Activated naive CD8-positive, alpha-beta T cell treated with anti-CD3 and anti-CD28 coated beads, Interleukin-2, amount 10 ng/mL, durations not matched to agents 7 days and 5 days (primary cell): ENCODE measurements around the gene RGL2. TPM values are rescaled to one million over a fixed set of nuclear protein-coding genes. Genes with fewer than 3 reads are reported as not detected.

Experiments
- ATAC-seq: fragments of 150-1000 bp; cut with Tn5 transposase; one replicate; pipeline ENCODE4 v1.10.0; 2021; ENCODE audit warnings: low read depth, moderate library complexity
- POLR2A ChIA-PET: fragments of 350-600 bp; sonication (Branson Sonifier 250); formaldehyde crosslinking; loops from one replicate; lab custom pipeline; 2021; ENCODE audit warnings: antibody characterized with exemption; lab: Charles Lee
- DNase-seq: peaks from one replicate; pipeline ENCODE4 v3.0.0; 2021
- H3K27ac Mint-ChIP-seq: one replicate; pipeline ENCODE4 v1.8.0; 2022; ENCODE audit warnings: mild to moderate bottlenecking, mixed read lengths
- H3K27me3 Mint-ChIP-seq: one replicate; pipeline ENCODE4 v1.8.0; 2022; ENCODE audit warnings: mild to moderate bottlenecking, moderate library complexity, mixed read lengths
- H3K36me3 Mint-ChIP-seq: one replicate; pipeline ENCODE4 v1.8.0; 2021; ENCODE audit warnings: mild to moderate bottlenecking, mixed read lengths
- H3K4me1 Mint-ChIP-seq: one replicate; pipeline ENCODE4 v1.8.0; 2021; ENCODE audit warnings: mixed read lengths
- H3K4me3 Mint-ChIP-seq: one replicate; pipeline ENCODE4 v1.8.0; 2022; ENCODE audit warnings: mild to moderate bottlenecking, moderate library complexity, mixed read lengths
- H3K9me3 Mint-ChIP-seq: one replicate; pipeline ENCODE4 v1.8.0; 2021; ENCODE audit warnings: mixed read lengths
- microRNA-seq: library from miRNA; unstranded; fragments of <30 nt; microRNA quantifications from one replicate; pipeline ENCODE4 v1.2.0, GENCODE V29; 2022
- total RNA-seq, 2 experiments: library from RNA; stranded (reverse); gene quantifications; one replicate each; pipeline ENCODE4 v1.2.3, GENCODE V29; 2021

The RGL2 gene
- total RNA-seq, 2 experiments from 2014 or later = 65.4 to 65.5 TPM

GRCh38 chr6:33249732-33250630 lies 48.8 kb downstream of the RGL2 start:
- Mint-ChIP-seq H3K27me3 (peaks cover 6% of the 10 kb centered on the region), H3K36me3 (peaks cover 14% of the 10 kb centered on the region), H3K9me3 (no peaks in the 10 kb centered on the region), H3K4me1 (peaks cover 26% of the 10 kb centered on the region), H3K4me3 (peak overlapping the region; percentile 87), H3K27ac (peak overlapping the region; percentile 91)
- peak; percentile 0 for ATAC-seq
- no peak for DNase-seq
- POLR2A ChIA-PET = interaction anchor here (0.5 to 4.1 kb wide), 15 partner anchors 10 to 279 kb away, joined by 3 to 39 read pairs (median 6); partner anchors contain the start of genes B3GALT4, HSD17B8, PFDN6 and RING1

GRCh38 chr6:33248932-33249731 lies 49.6 kb downstream of the RGL2 start:
- DNase-seq = peak; percentile 92
- peak; percentile 94 for ATAC-seq
- peaks cover 26% of the 10 kb centered on the region for H3K4me1 Mint-ChIP-seq
- H3K27ac Mint-ChIP-seq = peak overlapping the region; percentile 91
- POLR2A ChIA-PET = interaction anchor here (1.0 to 4.1 kb wide), 19 partner anchors 9 to 278 kb away, joined by 3 to 39 read pairs (median 6); partner anchors contain the start of genes B3GALT4, HSD17B8, PFDN6 and RING1
- no peaks in the 10 kb centered on the region for H3K9me3 Mint-ChIP-seq
- H3K36me3 Mint-ChIP-seq = peaks cover 14% of the 10 kb centered on the region
- H3K4me3 Mint-ChIP-seq = peak overlapping the region; percentile 87
- H3K27me3 Mint-ChIP-seq = peaks cover 6% of the 10 kb centered on the region

- Mint-ChIP-seq H3K4me1 (peaks cover 26% of the 10 kb centered on the region), H3K4me3 (peak overlapping the region; percentile 87)
- POLR2A ChIA-PET = interaction anchor here (0.8 to 4.1 kb wide), 16 partner anchors 9 to 277 kb away, joined by 3 to 39 read pairs (median 6); partner anchors contain the start of genes B3GALT4, PFDN6, RING1 and RPS18
These were observed 50.2 kb downstream of the RGL2 start for GRCh38 chr6:33248643-33248931.

GRCh38 chr6:33247977-33248642 lies 50.6 kb downstream of the RGL2 start:
- DNase-seq (peak; percentile 92), ATAC-seq (peak; percentile 31)
- Mint-ChIP-seq H3K36me3 (peaks cover 14% of the 10 kb centered on the region), H3K4me1 (peaks cover 29% of the 10 kb centered on the region), H3K9me3 (no peaks in the 10 kb centered on the region), H3K27me3 (peaks cover 8% of the 10 kb centered on the region), H3K27ac (peak overlapping the region; percentile 91), H3K4me3 (peak overlapping the region; percentile 87)
- POLR2A ChIA-PET = interaction anchor here (0.7 to 4.1 kb wide), 15 partner anchors 8 to 277 kb away, joined by 3 to 39 read pairs (median 5); partner anchors contain the start of genes B3GALT4, RING1, RPS18 and RXRB

More at GRCh38 chr6:33248643-33248931, 50.2 kb downstream of the RGL2 start:
- Mint-ChIP-seq H3K27ac (peak overlapping the region; percentile 91), H3K36me3 (peaks cover 14% of the 10 kb centered on the region), H3K27me3 (peaks cover 6% of the 10 kb centered on the region), H3K9me3 (no peaks in the 10 kb centered on the region)
- ATAC-seq = no peak
- no peak for DNase-seq

- Mint-ChIP-seq H3K4me3 (no peak overlapping the region), H3K36me3 (no peaks in the 10 kb centered on the region), H3K9me3 (no peaks in the 10 kb centered on the region), H3K27ac (no peak overlapping the region), H3K4me1 (peaks cover 18% of the 10 kb centered on the region), H3K27me3 (peaks cover 18% of the 10 kb centered on the region)
- ATAC-seq (no peak), DNase-seq (no peak)
- POLR2A ChIA-PET = no interaction called here
These were observed 55.3 kb downstream of the RGL2 start for GRCh38 chr6:33243476-33243875.

- Mint-ChIP-seq H3K36me3 (no peaks in the 10 kb centered on the region), H3K27me3 (peaks cover 28% of the 10 kb centered on the region), H3K4me3 (peak overlapping the region; percentile 53), H3K9me3 (no peaks in the 10 kb centered on the region), H3K4me1 (peaks cover 14% of the 10 kb centered on the region), H3K27ac (peak overlapping the region; percentile 36)
- POLR2A ChIA-PET = interaction anchor here (0.6 to 1.3 kb wide), 2 partner anchors 20 to 36 kb away, joined by 3 to 4 read pairs; no protein-coding TSS in a partner anchor
- ATAC-seq = peak; percentile 72
- no peak for DNase-seq
These were observed 56.8 kb downstream of the RGL2 start for GRCh38 chr6:33241968-33242367.

Small RNA genes lying within 50 kb of the gene (microRNA-seq; reads per million reads assigned to microRNA genes)
- gene MIR6834 = not detected
- gene MIR6873 = not detected

Other genes with a start within 250 kb of the RGL2 start
- gene HLA-DPA1, start 225.3 kb downstream of the RGL2 start, total RNA-seq = 10 to 100 TPM; 35.7 to 39.8 TPM
- gene HLA-DPB1, start 223.0 kb downstream of the RGL2 start, total RNA-seq = 10 to 100 TPM; 43.4 to 44.7 TPM
- gene COL11A2, start 106.5 kb downstream of the RGL2 start, total RNA-seq = 1 to 10 TPM in 1 of 2 experiments, under 1 TPM in 1; 1.00 to 1.1 TPM
- gene RXRB, start 98.3 kb downstream of the RGL2 start, total RNA-seq = 10 to 100 TPM; 54.6 to 60.0 TPM
- gene SLC39A7, start 98.1 kb downstream of the RGL2 start, total RNA-seq = 10 to 100 TPM; 41.7 to 44.8 TPM
- 10 to 100 TPM; 21.1 to 21.8 TPM for gene HSD17B8, start 94.3 kb downstream of the RGL2 start, total RNA-seq
- 10 to 100 TPM; 41.2 to 41.8 TPM for gene RING1, start 90.4 kb downstream of the RGL2 start, total RNA-seq
- gene VPS52, start 27.1 kb downstream of the RGL2 start, total RNA-seq = 10 to 100 TPM; 72.3 to 76.0 TPM
- gene RPS18, start 26.9 kb downstream of the RGL2 start, total RNA-seq = 1,000 to 10,000 TPM; 3,300 to 3,409 TPM
- 10 to 100 TPM; 32.0 to 35.4 TPM for gene B3GALT4, start 21.8 kb downstream of the RGL2 start, total RNA-seq
- gene WDR46, start 9.7 kb downstream of the RGL2 start, total RNA-seq = 10 to 100 TPM; 50.0 to 58.0 TPM
- 10 to 100 TPM; 53.3 to 54.7 TPM for gene PFDN6, start 9.3 kb downstream of the RGL2 start, total RNA-seq
- gene TAPBP, start 15.1 kb upstream of the RGL2 start, total RNA-seq = 100 to 1,000 TPM; 250 to 257 TPM
- 10 to 100 TPM; 20.9 to 24.5 TPM for gene ZBTB22, start 18.8 kb upstream of the RGL2 start, total RNA-seq
- gene DAXX, start 24.0 kb upstream of the RGL2 start, total RNA-seq = 100 to 1,000 TPM; 108 to 117 TPM
- 100 to 1,000 TPM; 117 to 127 TPM for gene KIFC1, start 92.9 kb upstream of the RGL2 start, total RNA-seq
- 100 to 1,000 TPM in 1 of 2 experiments, 10 to 100 TPM in 1; 98.3 to 105 TPM for gene PHF1, start 112.1 kb upstream of the RGL2 start, total RNA-seq
- gene CUTA, start 119.2 kb upstream of the RGL2 start, total RNA-seq = 100 to 1,000 TPM; 202 to 209 TPM
- gene SYNGAP1, start 121.1 kb upstream of the RGL2 start, total RNA-seq = 10 to 100 TPM; 53.3 to 60.1 TPM
- 1 to 10 TPM; 9.1 to 9.8 TPM for gene ZBTB9, start 155.6 kb upstream of the RGL2 start, total RNA-seq